Astrocyte of the hippocampus (primary cell): ENCODE results near the gene GPR39.

Experiments used
- DNase-seq: peaks from one replicate; pipeline ENCODE4 v3.0.0; 2011; ENCODE audit warnings: low read depth, low spot score

The GPR39 gene

GRCh38 chr2:132489150-132489549 is 72.5 kb downstream of the GPR39 start:
- peak; percentile 67 for DNase-seq

- DNase-seq = no peak
Measured at GRCh38 chr2:132495881-132496280, 79.3 kb downstream of the GPR39 start.

- DNase-seq = no peak
Measured at GRCh38 chr2:132496555-132496954, 80.0 kb downstream of the GPR39 start.

- DNase-seq = no peak
Measured at GRCh38 chr2:132497591-132497990, 81.0 kb downstream of the GPR39 start.

- no peak for DNase-seq
Measured at GRCh38 chr2:132503701-132504100, 87.1 kb downstream of the GPR39 start.

GRCh38 chr2:132515010-132515409 is 98.4 kb downstream of the GPR39 start:
- DNase-seq = no peak

GRCh38 chr2:132517386-132517785 is 100.8 kb downstream of the GPR39 start:
- no peak for DNase-seq

- no peak for DNase-seq
Measured at GRCh38 chr2:132518302-132518701, 101.7 kb downstream of the GPR39 start.

GRCh38 chr2:132519566-132519965 is 103.0 kb downstream of the GPR39 start:
- DNase-seq = no peak

- peak; percentile 59 for DNase-seq
Measured at GRCh38 chr2:132521341-132521740, 104.7 kb downstream of the GPR39 start.

GRCh38 chr2:132522901-132523300 is 106.3 kb downstream of the GPR39 start:
- DNase-seq = peak; percentile 56

- DNase-seq = peak; percentile 36
Measured at GRCh38 chr2:132537061-132537460, 120.5 kb downstream of the GPR39 start.

- DNase-seq = no peak
Measured at GRCh38 chr2:132538331-132538855, 121.8 kb downstream of the GPR39 start.

- no peak for DNase-seq
Measured at GRCh38 chr2:132540166-132540565, 123.6 kb downstream of the GPR39 start.

- no peak for DNase-seq
Measured at GRCh38 chr2:132542953-132543569, 126.5 kb downstream of the GPR39 start.

GRCh38 chr2:132544006-132544630 is 127.5 kb downstream of the GPR39 start:
- no peak for DNase-seq

- peak; percentile 88 for DNase-seq
Measured at GRCh38 chr2:132547090-132547687, 130.6 kb downstream of the GPR39 start.

GRCh38 chr2:132549935-132550670 is 133.5 kb downstream of the GPR39 start:
- peak; percentile 57 for DNase-seq

GRCh38 chr2:132550946-132551345 is 134.3 kb downstream of the GPR39 start:
- peak; percentile 39 for DNase-seq

- no peak for DNase-seq
Measured at GRCh38 chr2:132557694-132558093, 141.1 kb downstream of the GPR39 start.

- DNase-seq = no peak
Measured at GRCh38 chr2:132559326-132559725, 142.7 kb downstream of the GPR39 start.

- DNase-seq = no peak
Measured at GRCh38 chr2:132559921-132560320, 143.3 kb downstream of the GPR39 start.
